IPS-18c (cell line): ENCODE results near the gene EIF4E1B.
A peak's percentile ranks its signal among the peaks of the same experiment; 100 is the strongest.
"Not testable (repeated sequence)": the region's sequence is repeated elsewhere in the genome, so short reads cannot be mapped to it uniquely, and the experiment has no call there.

Source experiments
- H3K4me3 ChIP-seq: 2 replicates; pipeline ENCODE4 v1.7.0; 2013; ENCODE audit warnings: low read depth, mild to moderate bottlenecking, low read length, moderate library complexity; ENCODE audit not compliant: insufficient read depth
- H3K9me3 ChIP-seq: one replicate; pipeline ENCODE4 v1.6.1; 2013; ENCODE audit warnings: mild to moderate bottlenecking, low read length, moderate library complexity; ENCODE audit not compliant: control insufficient read depth, insufficient read depth

The EIF4E1B gene, protein sequence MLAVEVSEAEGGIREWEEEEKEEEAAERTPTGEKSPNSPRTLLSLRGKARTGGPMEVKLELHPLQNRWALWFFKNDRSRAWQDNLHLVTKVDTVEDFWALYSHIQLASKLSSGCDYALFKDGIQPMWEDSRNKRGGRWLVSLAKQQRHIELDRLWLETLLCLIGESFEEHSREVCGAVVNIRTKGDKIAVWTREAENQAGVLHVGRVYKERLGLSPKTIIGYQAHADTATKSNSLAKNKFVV

DNA sequence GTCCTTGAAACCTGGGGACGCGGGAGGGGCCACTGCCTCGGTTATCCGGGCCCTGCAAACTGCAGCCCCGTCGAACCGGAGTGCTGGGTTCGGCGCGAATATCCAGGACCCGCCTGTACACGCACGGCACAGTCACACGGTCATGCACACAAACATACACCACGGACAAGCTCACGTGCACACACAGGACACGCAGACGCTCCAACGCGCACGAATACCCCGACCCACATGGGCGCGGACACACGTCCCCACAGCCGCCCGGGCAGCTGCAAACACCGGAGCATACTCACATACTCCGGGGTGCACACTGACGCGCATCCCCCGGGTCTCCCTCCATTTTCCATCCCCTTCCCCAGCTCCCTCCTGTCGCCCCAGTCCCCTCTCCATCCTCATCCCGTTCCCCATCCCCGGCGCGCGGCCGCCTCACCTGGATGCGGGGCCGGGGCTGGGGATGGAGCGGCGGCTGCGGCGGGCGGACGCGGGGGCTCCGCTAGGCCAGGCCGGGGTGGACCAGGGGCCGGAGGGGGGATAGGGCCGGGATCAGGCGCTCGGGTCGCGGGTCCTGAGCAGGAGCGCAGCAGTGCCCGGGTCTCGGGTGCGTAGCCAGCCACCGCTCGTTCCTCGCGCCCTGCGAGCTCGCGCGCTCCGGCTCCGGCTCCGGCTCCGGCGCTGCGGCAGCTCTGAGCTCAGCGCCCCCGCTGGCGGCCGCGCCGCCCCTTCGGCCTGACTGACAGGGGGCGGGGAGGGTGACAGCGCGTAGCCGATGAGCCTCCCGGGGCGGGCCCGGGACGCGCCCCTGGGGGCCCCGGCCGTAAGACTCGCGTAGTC lies at the start of gene EIF4E1B, which contains the start of gene SNCB:
Gene EIF4E1B, plus strand, starts transcription at position 823 of the 828 bp plus-strand sequence. CDS start 12,113 bp downstream, outside the sequence.
Gene SNCB, minus strand, starts transcription at position 682 of the 828 bp plus-strand sequence. CDS start 880 bp downstream, outside the sequence.
- Histone ChIP-seq H3K9me3 (no peaks in the 10 kb centered on the region), H3K4me3 (peak within 1 kb of the TSS; percentile 75)

DNA sequence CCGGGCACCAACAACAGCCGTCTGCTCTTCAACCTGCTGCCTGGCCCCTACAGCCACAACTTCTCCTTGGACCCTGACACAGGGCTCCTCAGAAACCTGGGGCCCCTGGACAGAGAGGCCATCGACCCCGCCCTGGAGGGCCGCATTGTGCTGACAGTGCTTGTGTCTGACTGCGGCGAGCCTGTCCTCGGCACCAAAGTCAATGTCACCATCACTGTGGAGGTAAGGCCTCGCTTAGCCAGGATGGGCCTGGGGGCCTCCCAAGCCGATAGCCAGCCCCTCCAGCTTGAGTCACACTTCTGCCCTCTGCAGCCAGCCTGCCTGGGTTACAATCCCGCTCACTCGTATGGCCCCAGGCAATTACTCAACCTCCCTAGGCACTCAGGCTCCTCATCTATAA lies 49.1 kb upstream of the EIF4E1B start:
- H3K4me3 ChIP-seq = no peak overlapping the region
- peaks cover 6% of the 10 kb centered on the region for H3K9me3 ChIP-seq

DNA sequence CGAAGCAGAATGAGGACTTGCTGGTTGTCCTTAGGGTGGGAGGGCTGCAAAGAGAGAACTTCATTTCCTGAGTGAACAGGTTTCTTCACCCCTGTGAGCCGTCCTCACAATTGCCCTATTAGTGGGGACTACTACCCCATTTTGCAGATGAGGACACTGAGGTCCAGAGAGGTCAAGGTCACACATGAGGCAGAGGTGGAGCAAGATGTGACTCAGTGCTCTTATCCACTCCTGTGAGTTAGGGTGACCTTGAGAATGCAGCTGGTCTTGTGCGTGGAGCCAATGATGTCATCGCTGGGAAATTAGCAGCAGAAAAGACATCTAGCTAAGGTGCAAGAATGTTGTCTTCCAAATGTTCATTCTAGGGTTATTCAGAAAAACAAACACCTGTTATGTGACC lies 47.4 kb upstream of the EIF4E1B start:
- H3K4me3 ChIP-seq = no peak overlapping the region
- peaks cover 6% of the 10 kb centered on the region for H3K9me3 ChIP-seq

DNA sequence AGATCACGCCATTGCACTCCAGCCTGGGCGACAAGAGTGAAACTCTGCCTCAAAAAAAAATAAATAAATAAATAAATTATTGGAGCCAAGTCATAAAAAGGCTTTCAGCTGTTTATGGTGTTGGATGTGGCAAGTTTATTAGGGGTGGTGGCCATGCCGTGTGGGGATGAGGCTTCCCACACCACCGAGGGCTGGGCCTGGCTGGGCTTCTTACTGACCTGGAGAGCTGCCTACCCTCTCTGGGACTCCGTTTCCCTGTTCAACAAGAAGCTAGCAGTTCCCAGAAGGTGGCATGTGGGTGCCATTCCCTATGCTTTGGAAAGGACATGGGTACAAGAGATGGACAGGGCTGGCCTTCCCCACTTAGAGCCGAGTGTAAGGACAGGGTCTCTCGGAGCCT lies 43.1 kb upstream of the EIF4E1B start:
- H3K4me3 ChIP-seq = no peak overlapping the region
- peaks cover 6% of the 10 kb centered on the region for H3K9me3 ChIP-seq

DNA sequence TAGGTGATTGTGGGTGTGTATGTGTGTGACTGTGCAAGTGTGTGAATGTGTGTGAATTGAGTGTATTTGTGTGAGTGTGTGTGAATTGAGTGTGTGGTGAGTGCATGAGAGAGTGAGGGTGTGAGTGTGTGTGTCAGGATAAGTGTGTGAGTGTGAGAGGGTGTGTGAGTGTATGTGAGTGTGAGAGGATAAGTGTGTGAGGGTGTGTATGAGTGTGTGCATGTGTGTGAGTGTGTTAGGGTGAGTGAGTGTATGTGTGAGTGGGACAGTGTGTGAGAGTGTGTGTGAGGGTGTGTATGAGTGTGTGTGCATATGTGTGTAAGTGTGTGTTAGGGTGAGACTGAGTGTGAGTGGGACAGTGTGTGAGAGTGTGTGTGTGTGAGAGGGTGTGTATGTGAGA lies 42.2 kb upstream of the EIF4E1B start:
- Histone ChIP-seq H3K4me3 (no peak overlapping the region), H3K9me3 (peaks cover 6% of the 10 kb centered on the region)

DNA sequence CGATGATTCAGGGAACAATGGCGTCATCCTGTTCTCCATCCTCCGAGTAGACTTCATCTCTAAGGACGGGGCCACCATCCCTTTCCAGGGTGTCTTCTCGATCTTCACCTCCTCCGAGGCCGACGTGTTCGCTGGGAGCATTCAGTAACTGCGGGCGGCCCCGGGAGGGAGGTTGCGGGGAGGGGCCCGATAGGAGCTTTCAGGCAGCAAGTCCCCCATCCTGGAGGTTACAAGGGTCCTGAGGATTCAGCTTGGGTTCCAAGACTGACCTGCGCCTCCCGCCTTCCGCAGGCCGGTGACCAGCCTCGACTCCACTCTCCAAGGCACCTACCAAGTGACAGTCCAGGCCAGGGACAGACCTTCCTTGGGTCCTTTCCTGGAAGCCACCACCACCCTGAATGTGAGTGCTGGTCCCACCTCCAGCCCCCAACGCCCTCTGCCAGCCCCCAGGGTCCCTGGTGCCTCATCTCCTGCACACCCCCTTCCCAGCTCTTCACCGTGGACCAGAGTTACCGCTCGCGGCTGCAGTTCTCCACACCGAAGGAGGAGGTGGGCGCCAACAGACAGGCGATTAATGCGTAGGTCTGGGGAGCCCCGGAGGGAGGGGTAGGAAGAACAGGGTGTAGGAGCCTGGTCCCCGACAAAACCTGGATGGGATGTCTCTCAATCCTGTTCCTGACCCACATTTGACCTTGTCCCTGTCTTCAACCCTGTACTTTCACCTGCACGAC lies 41.3 kb upstream of the EIF4E1B start:
- H3K4me3 ChIP-seq = no peak overlapping the region

DNA sequence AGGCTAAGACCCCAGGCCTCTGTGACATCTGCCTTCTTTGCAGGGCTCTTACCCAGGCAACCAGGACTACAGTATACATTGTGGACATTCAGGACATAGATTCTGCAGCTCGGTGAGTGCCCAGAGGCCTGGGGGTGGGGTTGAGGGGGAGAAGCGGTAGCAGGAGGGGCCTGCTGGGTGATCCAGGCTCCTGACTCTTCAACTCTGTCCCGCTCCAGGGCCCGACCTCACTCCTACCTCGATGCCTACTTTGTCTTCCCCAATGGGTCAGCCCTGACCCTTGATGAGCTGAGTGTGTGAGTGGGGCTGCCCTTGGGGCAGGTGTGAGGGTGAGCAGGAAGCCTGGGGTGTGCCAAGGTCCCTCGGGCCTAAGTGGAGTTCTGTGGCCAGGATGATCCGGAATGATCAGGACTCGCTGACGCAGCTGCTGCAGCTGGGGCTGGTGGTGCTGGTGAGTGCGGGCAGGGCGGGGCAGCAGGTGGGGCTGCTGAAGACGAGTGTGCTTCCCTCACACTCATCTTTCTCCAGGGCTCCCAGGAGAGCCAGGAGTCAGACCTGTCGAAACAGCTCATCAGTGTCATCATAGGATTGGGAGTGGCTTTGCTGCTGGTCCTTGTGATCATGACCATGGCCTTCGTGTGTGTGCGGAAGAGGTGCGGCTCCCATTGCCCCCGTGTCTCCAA lies 40.3 kb upstream of the EIF4E1B start:
- peaks cover 4% of the 10 kb centered on the region for H3K9me3 ChIP-seq
- no peak overlapping the region for H3K4me3 ChIP-seq

More for the DNA sequence above, 41.3 kb upstream of the EIF4E1B start:
- peaks cover 6% of the 10 kb centered on the region for H3K9me3 ChIP-seq

DNA sequence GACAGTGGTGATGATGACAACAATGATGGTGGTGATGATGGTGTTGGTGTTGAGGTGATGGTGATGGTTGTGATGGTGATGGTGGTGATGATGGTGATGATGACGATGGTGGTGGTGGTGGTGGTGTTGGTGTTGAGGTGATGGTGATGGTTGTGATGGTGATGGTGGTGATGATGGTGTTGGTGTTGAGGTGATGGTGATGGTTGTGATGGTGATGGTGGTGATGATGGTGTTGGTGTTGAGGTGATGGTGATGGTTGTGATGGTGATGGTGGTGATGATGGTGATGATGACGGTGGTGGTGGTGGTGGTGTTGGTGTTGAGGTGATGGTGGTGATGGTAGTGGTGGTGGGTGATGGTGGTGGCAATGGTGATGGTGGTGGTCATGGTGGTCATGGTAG lies 38.8 kb upstream of the EIF4E1B start:
- not testable (repeated sequence) for H3K9me3 ChIP-seq, H3K4me3 ChIP-seq

DNA sequence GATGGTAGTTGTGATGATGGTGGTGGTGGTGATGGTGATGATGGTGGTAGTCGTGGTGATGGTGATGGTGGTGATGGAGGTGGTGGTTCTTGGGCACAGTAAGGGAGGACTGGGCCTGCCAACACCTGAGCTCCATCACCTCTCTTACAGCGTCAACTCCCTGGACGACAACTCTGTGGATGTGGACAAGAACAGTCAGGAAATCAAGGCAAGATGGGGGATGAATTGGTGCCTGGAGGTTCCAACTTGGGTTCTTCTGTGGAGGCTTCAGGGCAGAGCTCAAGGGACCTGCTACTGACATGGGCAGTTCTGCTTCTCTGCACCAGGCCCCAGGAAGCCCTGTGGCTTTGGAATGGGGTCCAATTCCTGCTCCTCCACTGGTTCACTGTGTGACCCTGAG lies 37.9 kb upstream of the EIF4E1B start:
- H3K9me3 ChIP-seq = no peaks in the 10 kb centered on the region
- H3K4me3 ChIP-seq = no peak overlapping the region

DNA sequence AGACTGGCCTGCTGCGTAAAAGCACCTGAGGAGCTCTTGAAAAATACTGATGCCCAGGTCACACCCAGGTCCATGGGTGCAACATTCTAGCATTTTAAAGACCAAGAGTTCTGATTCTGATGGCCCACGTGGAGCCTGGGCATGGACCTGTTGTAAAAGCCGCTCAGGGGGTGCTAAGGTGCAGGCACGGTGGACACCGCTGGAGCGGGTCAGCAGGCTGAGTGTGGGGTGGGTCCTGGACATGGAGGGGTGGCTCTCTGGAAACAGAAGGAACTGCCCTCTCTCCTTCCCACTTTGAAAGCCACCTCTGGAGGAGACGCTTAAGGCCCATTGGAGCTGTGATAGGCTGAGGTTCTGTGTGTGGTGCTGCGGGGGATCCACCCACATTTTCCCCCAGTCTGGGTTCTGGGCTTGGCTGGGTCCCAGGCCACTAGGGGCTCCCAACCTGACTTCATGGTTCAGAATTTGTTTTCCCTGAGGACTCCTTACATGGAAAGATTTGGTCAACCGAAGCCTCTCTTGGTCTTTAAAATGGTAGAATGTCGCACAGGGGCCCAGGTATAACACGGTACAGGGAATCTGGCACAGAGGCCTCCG lies 37.1 kb upstream of the EIF4E1B start:
- Histone ChIP-seq H3K9me3 (no peaks in the 10 kb centered on the region), H3K4me3 (no peak overlapping the region)

DNA sequence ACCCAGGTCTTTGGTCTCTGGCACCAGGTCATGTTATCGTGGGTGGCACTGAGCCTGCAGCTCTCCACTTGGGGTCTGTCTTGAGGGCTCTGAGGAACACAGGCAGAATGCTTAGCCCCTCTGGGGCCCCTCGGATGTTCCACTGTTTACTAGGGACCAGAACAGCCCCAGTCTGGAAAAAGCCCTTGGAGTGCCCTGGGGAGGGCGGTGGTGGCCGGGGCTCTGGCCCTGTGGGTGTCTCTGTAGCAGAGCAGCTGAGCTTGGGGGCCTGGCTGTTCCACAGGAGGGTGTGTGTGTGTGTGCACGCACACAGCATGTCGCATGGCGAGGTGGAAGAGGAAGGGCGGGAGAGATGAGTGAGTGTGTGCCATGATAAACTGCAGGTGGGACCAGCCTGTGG lies 35.9 kb upstream of the EIF4E1B start:
- H3K4me3 ChIP-seq = no peak overlapping the region
- H3K9me3 ChIP-seq = no peaks in the 10 kb centered on the region

DNA sequence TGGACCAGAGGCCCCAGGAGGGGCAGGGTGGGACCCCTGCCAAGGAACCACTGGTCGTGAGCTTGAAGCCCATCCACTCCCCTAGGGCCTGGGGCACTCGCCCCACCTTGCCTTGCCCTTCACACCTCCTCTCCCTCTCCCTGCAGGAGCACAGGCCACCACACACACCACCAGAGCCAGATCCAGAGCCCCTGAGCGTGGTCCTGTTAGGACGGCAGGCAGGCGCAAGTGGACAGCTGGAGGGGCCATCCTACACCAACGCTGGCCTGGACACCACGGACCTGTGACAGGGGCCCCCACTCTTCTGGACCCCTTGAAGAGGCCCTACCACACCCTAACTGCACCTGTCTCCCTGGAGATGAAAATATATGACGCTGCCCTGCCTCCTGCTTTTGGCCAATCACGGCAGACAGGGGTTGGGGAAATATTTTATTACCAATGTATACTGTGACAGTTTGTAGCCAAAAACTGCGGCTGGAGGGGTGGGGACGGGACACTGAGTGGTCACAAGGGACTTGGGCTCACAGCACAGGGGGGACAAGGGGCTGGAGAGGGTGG lies 35.0 kb upstream of the EIF4E1B start:
- Histone ChIP-seq H3K4me3 (no peak overlapping the region), H3K9me3 (no peaks in the 10 kb centered on the region)

DNA sequence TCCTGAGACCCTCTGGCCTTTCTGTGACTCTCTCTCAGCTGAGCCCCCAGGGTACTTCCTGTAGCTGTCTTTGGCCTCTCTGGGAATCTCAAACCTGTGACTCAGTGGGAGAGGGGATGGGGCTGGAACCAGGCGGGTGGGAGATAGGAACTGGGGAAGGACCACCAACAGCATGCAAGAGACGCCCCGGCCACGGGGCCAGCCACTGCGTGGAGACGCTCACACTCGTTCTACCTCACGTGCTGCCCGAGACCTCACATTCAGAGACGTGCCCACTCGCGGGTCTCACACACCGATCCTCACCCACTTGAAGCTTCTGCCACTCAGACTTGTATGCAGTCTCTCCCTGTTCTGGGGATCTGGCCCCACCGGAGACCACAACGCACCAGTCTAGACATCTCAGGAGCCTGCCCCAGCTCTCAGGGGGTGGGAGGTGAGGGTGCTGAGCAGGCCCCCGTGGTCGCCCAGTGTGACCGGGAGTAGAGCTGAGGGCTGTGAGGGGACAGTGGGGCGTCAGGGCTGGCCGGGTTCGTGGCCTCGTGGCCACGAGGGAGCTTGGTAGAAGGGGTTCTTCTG lies 34.3 kb upstream of the EIF4E1B start:
- Histone ChIP-seq H3K4me3 (no peak overlapping the region), H3K9me3 (no peaks in the 10 kb centered on the region)

DNA sequence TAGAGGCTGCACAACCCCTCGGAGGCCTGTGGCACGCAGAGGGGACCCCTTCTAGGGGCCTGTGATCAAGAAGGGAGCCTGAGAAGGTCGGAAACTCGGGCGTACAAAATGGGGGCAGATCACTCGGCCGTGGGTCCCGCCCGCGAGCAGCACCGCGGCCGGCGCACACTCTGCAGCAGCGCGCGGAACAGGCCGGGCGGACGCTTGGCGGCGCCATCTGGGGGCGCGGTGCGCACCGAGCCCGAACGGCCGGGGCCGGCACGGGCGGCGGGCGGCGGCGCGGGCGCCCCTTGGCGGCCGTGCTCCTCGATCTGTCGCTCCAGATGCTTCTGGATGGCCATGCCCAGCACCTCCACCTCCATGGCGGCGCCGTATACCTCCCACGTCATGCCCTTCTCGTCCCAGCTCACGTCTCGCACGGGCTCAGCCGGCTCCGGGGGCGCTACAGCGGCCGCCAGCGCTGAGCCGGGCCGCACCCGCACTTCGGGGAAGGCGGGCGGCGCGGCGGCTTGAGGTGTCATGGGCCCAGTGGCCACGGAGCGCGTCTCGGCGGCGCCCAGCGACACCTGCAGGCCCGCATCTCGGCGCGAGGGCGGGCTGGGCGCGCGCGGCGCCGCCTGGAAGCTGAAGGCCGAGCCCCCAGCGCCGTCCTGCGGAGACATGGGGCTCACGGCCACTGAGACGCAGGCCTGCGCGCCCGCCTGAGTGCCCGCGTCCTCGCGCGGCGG lies 33.6 kb upstream of the EIF4E1B start:
- Histone ChIP-seq H3K9me3 (no peaks in the 10 kb centered on the region), H3K4me3 (peak overlapping the region; percentile 31; the same call in 1 of the 2 replicates)

DNA sequence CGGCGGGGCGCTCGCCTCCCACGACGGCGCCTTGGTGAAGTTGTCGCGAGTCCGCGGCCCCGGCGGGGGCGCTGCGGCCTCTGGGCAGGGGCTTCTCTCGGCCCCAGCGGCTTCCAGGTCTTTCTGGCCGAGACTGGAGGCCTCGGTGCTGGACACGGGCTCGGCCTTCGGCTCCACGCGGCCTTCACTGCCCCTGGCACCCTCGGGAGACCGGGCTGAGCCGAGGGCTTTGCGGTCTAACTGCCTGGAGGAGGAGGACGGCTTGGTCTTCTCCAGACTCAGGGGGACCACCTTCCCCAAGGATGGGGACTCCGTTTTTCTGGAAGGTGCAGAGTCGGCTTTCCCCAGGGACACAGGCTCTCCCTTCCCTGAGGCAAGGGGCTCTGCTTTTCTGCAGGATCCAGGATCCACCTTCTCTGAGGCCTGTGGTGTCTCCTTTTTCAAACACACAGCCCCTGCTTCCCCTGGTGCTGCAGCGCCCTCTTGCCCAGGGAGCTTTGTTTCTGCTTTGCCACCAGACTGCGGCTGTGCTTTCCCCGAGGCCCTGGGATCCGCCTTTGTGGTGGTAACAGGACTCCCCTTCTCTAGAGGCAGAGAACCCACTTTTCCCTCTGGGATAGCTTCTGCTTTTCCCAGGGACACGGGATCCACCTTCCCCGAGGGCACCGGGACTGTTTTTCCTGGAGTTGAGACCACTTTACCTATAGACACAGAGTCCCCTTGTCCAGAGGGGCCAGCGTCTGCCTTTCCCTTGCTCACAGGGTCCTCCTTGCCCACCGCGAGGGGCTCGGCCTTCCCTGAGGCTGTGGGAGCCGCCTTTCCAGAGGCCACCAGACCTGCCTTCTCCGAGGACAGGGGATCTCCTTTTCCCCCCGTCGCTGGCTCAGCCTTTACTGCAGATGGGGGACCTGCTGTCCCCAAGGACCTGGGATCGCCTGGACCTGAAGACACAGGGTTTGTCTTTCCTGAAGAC lies 32.8 kb upstream of the EIF4E1B start:
- Histone ChIP-seq H3K4me3 (peak overlapping the region; percentile 31; the same call in 1 of the 2 replicates), H3K9me3 (no peaks in the 10 kb centered on the region)
